IPS-18c (cell line): ENCODE data around the gene GREB1.

Experiments
- H3K4me3 ChIP-seq: 2 replicates; pipeline ENCODE4 v1.7.0; 2013; ENCODE audit warnings: low read depth, mild to moderate bottlenecking, low read length, moderate library complexity; ENCODE audit not compliant: insufficient read depth
- H3K9me3 ChIP-seq: one replicate; pipeline ENCODE4 v1.6.1; 2013; ENCODE audit warnings: mild to moderate bottlenecking, low read length, moderate library complexity; ENCODE audit not compliant: control insufficient read depth, insufficient read depth

The GREB1 gene

GRCh38 chr2:11581124-11581796, 47.4 kb downstream of the GREB1 start:
- no peak overlapping the region for H3K4me3 ChIP-seq

GRCh38 chr2:11581797-11582611, 48.2 kb downstream of the GREB1 start:
- Histone ChIP-seq H3K9me3 (no peaks in the 10 kb centered on the region), H3K4me3 (no peak overlapping the region; the same call in 1 of the 2 replicates)

More at GRCh38 chr2:11581124-11581796, 47.4 kb downstream of the GREB1 start:
- no peaks in the 10 kb centered on the region for H3K9me3 ChIP-seq

GRCh38 chr2:11582612-11582861, 48.7 kb downstream of the GREB1 start:
- no peaks in the 10 kb centered on the region for H3K9me3 ChIP-seq
- H3K4me3 ChIP-seq, result no peak overlapping the region; the same call in 1 of the 2 replicates

- Histone ChIP-seq H3K9me3 (no peaks in the 10 kb centered on the region), H3K4me3 (no peak overlapping the region)
Observed at GRCh38 chr2:11582862-11583752, 49.3 kb downstream of the GREB1 start.

GRCh38 chr2:11583840-11584524, 50.1 kb downstream of the GREB1 start:
- Histone ChIP-seq H3K9me3 (no peaks in the 10 kb centered on the region), H3K4me3 (no peak overlapping the region)

GRCh38 chr2:11584525-11585056, 50.7 kb downstream of the GREB1 start:
- H3K9me3 ChIP-seq, result no peaks in the 10 kb centered on the region
- no peak overlapping the region for H3K4me3 ChIP-seq

- Histone ChIP-seq H3K4me3 (no peak overlapping the region), H3K9me3 (no peaks in the 10 kb centered on the region)
Observed at GRCh38 chr2:11585071-11585470, 51.2 kb downstream of the GREB1 start.

GRCh38 chr2:11588228-11589110, 54.6 kb downstream of the GREB1 start:
- Histone ChIP-seq H3K4me3 (no peak overlapping the region), H3K9me3 (no peaks in the 10 kb centered on the region)

GRCh38 chr2:11589316-11589940, 55.6 kb downstream of the GREB1 start:
- H3K9me3 ChIP-seq, result no peaks in the 10 kb centered on the region
- H3K4me3 ChIP-seq, result no peak overlapping the region

GRCh38 chr2:11590193-11590592, 56.3 kb downstream of the GREB1 start:
- Histone ChIP-seq H3K9me3 (no peaks in the 10 kb centered on the region), H3K4me3 (no peak overlapping the region)

- Histone ChIP-seq H3K4me3 (no peak overlapping the region), H3K9me3 (no peaks in the 10 kb centered on the region)
Observed at GRCh38 chr2:11591091-11591490, 57.2 kb downstream of the GREB1 start.

GRCh38 chr2:11592671-11593574, 59.1 kb downstream of the GREB1 start:
- H3K4me3 ChIP-seq, result no peak overlapping the region

GRCh38 chr2:11596801-11597200, 63.0 kb downstream of the GREB1 start:
- Histone ChIP-seq H3K4me3 (no peak overlapping the region), H3K9me3 (no peaks in the 10 kb centered on the region)

More at GRCh38 chr2:11592671-11593574, 59.1 kb downstream of the GREB1 start:
- no peaks in the 10 kb centered on the region for H3K9me3 ChIP-seq

GRCh38 chr2:11597538-11598225, 63.8 kb downstream of the GREB1 start:
- H3K9me3 ChIP-seq, result no peaks in the 10 kb centered on the region
- H3K4me3 ChIP-seq, result no peak overlapping the region
